Liver (tissue), 9 donors: ENCODE measurements around the gene DDX25. TPM values are rescaled to one million over a fixed set of nuclear protein-coding genes. Genes with fewer than 3 reads are reported as not detected.

Source experiments
- DNase-seq: peaks from one replicate; pipeline ENCODE4 v3.0.0-alpha.2; 2017; ENCODE audit warnings: low spot score
- H3K27ac ChIP-seq, 2 donors: one replicate each; pipeline ENCODE4 v1.7.0; 2013; ENCODE audit warnings: inconsistent platforms in 2 of 2, low read length in 2 of 2, control low read depth in 1 of 2, low read depth in 1 of 2, mild to moderate bottlenecking in 1 of 2
- H3K27me3 ChIP-seq, 4 donors: one replicate each; pipeline versions ENCODE4 v1.6.1 to v1.7.0; 2013; ENCODE audit warnings: low read length in 3 of 4, inconsistent platforms in 1 of 4, mild to moderate bottlenecking in 1 of 4, moderate library complexity in 1 of 4; ENCODE audit not compliant: control insufficient read depth in 4 of 4, insufficient read depth in 4 of 4
- H3K36me3 ChIP-seq, 4 donors: one replicate each; pipeline versions ENCODE4 v1.6.1 to v1.7.0; 2013; ENCODE audit warnings: low read length in 3 of 4, mild to moderate bottlenecking in 3 of 4, low read depth in 1 of 4, moderate library complexity in 1 of 4; ENCODE audit not compliant: control insufficient read depth in 4 of 4, insufficient read depth in 3 of 4
- H3K4me1 ChIP-seq, 4 donors: one replicate each; pipeline versions ENCODE4 v1.6.1 to v1.7.0; 2013; ENCODE audit warnings: low read length in 3 of 4, mild to moderate bottlenecking in 3 of 4, moderate library complexity in 1 of 4; ENCODE audit not compliant: control insufficient read depth in 4 of 4, insufficient read depth in 4 of 4
- H3K4me3 ChIP-seq, 3 donors: one replicate each; pipeline versions ENCODE4 v1.6.1 to v1.7.0; 2013; ENCODE audit warnings: low read length in 3 of 3, control low read depth in 1 of 3, low read depth in 1 of 3, mild to moderate bottlenecking in 1 of 3
- H3K9ac ChIP-seq, 2 donors: one replicate each; pipeline ENCODE4 v1.7.0; 2013; ENCODE audit warnings: low read length in 2 of 2, mild to moderate bottlenecking in 2 of 2, moderate library complexity in 2 of 2, control low read depth in 1 of 2, low read depth in 1 of 2
- H3K9me3 ChIP-seq, 4 donors: one replicate each; pipeline versions ENCODE4 v1.6.1 to v1.7.0; 2013; ENCODE audit warnings: low read length in 3 of 4; ENCODE audit not compliant: control insufficient read depth in 4 of 4
- ATF3 ChIP-seq: IDR thresholded peaks from 2 replicates; pipeline ENCODE4 v1.6.1; 2016; ENCODE audit warnings: antibody characterized with exemption
- EGR1 ChIP-seq, 2 donors: IDR thresholded peaks; 2 replicates each; pipeline ENCODE4 v1.6.1; 2016 to 2018; ENCODE audit warnings: antibody characterized with exemption in 2 of 2, low read depth in 2 of 2
- FOXA1 ChIP-seq: IDR thresholded peaks from 2 replicates; pipeline ENCODE4 v1.6.1; 2016; ENCODE audit warnings: antibody characterized with exemption
- FOXA2 ChIP-seq: IDR thresholded peaks from 2 replicates; pipeline ENCODE4 v1.6.1; 2016; ENCODE audit warnings: antibody characterized with exemption
- GABPA ChIP-seq, 2 donors: IDR thresholded peaks in 1 of 2; conservative IDR thresholded peaks in 1 of 2; 2 replicates each; pipeline ENCODE4 v1.6.1; 2016; ENCODE audit warnings: antibody characterized with exemption in 2 of 2, mild to moderate bottlenecking in 1 of 2, moderate library complexity in 1 of 2
- HNF4A ChIP-seq, 2 donors: conservative IDR thresholded peaks; 2 replicates each; pipeline ENCODE4 v1.6.1; 2016; ENCODE audit warnings: antibody characterized with exemption in 2 of 2, mild to moderate bottlenecking in 2 of 2
- HNF4G ChIP-seq: IDR thresholded peaks from 2 replicates; pipeline ENCODE4 v1.6.1; 2016; ENCODE audit warnings: antibody characterized with exemption
- JUND ChIP-seq, 2 donors: IDR thresholded peaks; 2 replicates each; pipeline ENCODE4 v1.6.1; 2016; ENCODE audit warnings: antibody characterized with exemption in 2 of 2
- MAX ChIP-seq: IDR thresholded peaks from 2 replicates; pipeline ENCODE4 v1.6.1; 2016; ENCODE audit warnings: antibody characterized with exemption
- NR2F2 ChIP-seq: IDR thresholded peaks from 2 replicates; pipeline ENCODE4 v1.6.1; 2016; ENCODE audit warnings: antibody characterized with exemption
- RAD21 ChIP-seq, 2 donors: IDR thresholded peaks; 2 replicates each; pipeline ENCODE4 v1.6.1; 2016; ENCODE audit warnings: antibody characterized with exemption in 2 of 2, mild to moderate bottlenecking in 2 of 2
- REST ChIP-seq: IDR thresholded peaks from 2 replicates; pipeline ENCODE4 v1.6.1; 2016; ENCODE audit warnings: antibody characterized with exemption, mild to moderate bottlenecking
- RXRA ChIP-seq, 2 donors: IDR thresholded peaks; 2 replicates each; pipeline ENCODE4 v1.6.1; 2017 to 2018; ENCODE audit warnings: antibody characterized with exemption in 2 of 2, mild to moderate bottlenecking in 1 of 2
- SP1 ChIP-seq: IDR thresholded peaks from 2 replicates; pipeline ENCODE4 v1.6.1; 2018; ENCODE audit warnings: antibody characterized with exemption, mild to moderate bottlenecking
- TAF1 ChIP-seq: conservative IDR thresholded peaks from 2 replicates; pipeline ENCODE4 v1.6.1; 2016; ENCODE audit warnings: antibody characterized with exemption, mild to moderate bottlenecking
- YY1 ChIP-seq: IDR thresholded peaks from 2 replicates; pipeline ENCODE4 v1.6.1; 2016; ENCODE audit warnings: antibody characterized with exemption, mild to moderate bottlenecking
- WGBS: extraction: QIAGEN DNeasy Blood & Tissue Kit; methylation state at CpG from one replicate; pipeline ENCODE4 v1.1.7; 2013; 5-methylcytosine and 5-hydroxymethylcytosine counted together
- polyA plus RNA-seq, 2 donors: library from polyadenylated mRNA; stranded (reverse) in 1 of 2; unstranded in 1 of 2; fragments of 200-250 nt in 1 of 2; fragments of >200 nt in 1 of 2; fragmentation: Nextera tagmentation in 1 of 2; extraction: Ambion mirVana in 1 of 2; gene quantifications; one replicate each; pipeline versions ENCODE4 v1.2.1 to v1.2.3, GENCODE V29; 2013 to 2015
- total RNA-seq, 2 donors: library from RNA; depleted of rRNA; stranded (reverse); fragments of >200 nt; gene quantifications; one replicate each; pipeline ENCODE4 v1.2.3, GENCODE V29; 2014
- donor health status: healthy.
- donor health status: healthy.
- donor health status: healthy.
- donor health status: healthy.
- donor health status: healthy.

The DDX25 gene
- total and polyA plus RNA-seq, 4 donors, result 0.07 to 0.79 (median 0.31) TPM

- peak; percentile 19 for DNase-seq
- H3K9ac ChIP-seq, result no peak overlapping the region
- H3K4me1 ChIP-seq, result peaks cover 0 to 5% (median 1%) of the 10 kb centered on the region in 4 donors
- H3K36me3 ChIP-seq, result no peaks in the 10 kb centered on the region
- no peak for TF ChIP-seq GABPA (IDR thresholded peaks at IDR 0.05 in 1 of 2, conservative IDR thresholded peaks at IDR 0.05 in 1 of 2)
- TF ChIP-seq REST, result no peak
- TF ChIP-seq MAX, result no peak
- TF ChIP-seq HNF4G, result no peak
- no peak for TF ChIP-seq TAF1
- TF ChIP-seq HNF4A (conservative IDR thresholded peaks at IDR 0.05), result no peak
- no peak for TF ChIP-seq SP1
- TF ChIP-seq FOXA1, result no peak
- no peak overlapping the region for H3K4me3 ChIP-seq
- H3K27me3 ChIP-seq, result no peaks in the 10 kb centered on the region
- H3K9me3 ChIP-seq, result no peaks in the 10 kb centered on the region
- no peak overlapping the region for H3K27ac ChIP-seq
- 90% methylated on average over 5 of the region's 5 CpGs for WGBS
Measured at GRCh38 chr11:125938418-125938817, 34.1 kb downstream of the DDX25 start.

GRCh38 chr11:125939081-125939521 lies 34.8 kb downstream of the DDX25 start:
- no peaks in the 10 kb centered on the region for H3K36me3 ChIP-seq
- no peak overlapping the region for H3K9ac ChIP-seq
- no peaks in the 10 kb centered on the region for H3K9me3 ChIP-seq
- TF ChIP-seq FOXA1 (no peak), NR2F2 (no peak), GABPA (IDR thresholded peaks at IDR 0.05 in 1 of 2, conservative IDR thresholded peaks at IDR 0.05 in 1 of 2) (no peak), EGR1 (IDR thresholded peaks at IDR 0.05; ENCODE audit: low read depth in 2 of 2) (no peak), YY1 (no peak), HNF4G (no peak), RXRA (IDR thresholded peaks at IDR 0.05) (no peak)
- DNase-seq, result no peak
- H3K4me1 ChIP-seq, result peaks cover 0 to 5% (median 1%) of the 10 kb centered on the region in 4 donors
- H3K27me3 ChIP-seq, result no peaks in the 10 kb centered on the region
- H3K27ac ChIP-seq, result no peak overlapping the region
- WGBS, result 75% methylated on average over 4 of the region's 4 CpGs
- no peak overlapping the region for H3K4me3 ChIP-seq

GRCh38 chr11:125940145-125940544 lies 35.8 kb downstream of the DDX25 start:
- Histone ChIP-seq H3K27me3 (no peaks in the 10 kb centered on the region), H3K27ac (no peak overlapping the region), H3K4me3 (no peak overlapping the region), H3K9ac (no peak overlapping the region), H3K4me1 (peaks cover 0 to 5% (median 1%) of the 10 kb centered on the region in 4 donors), H3K36me3 (no peaks in the 10 kb centered on the region), H3K9me3 (no peaks in the 10 kb centered on the region)
- TF ChIP-seq NR2F2 (no peak), JUND (IDR thresholded peaks at IDR 0.05) (no peak), FOXA2 (no peak), RAD21 (IDR thresholded peaks at IDR 0.05) (no peak), TAF1 (no peak), ATF3 (no peak), RXRA (IDR thresholded peaks at IDR 0.05) (no peak)
- DNase-seq, result no peak
- WGBS, result 97% methylated on average over 4 of the region's 4 CpGs
